Measurements from ENCODE around the gene PRICKLE2. TPM values are rescaled to one million over a fixed set of nuclear protein-coding genes. Genes with fewer than 3 reads are reported as not detected.

Gene PRICKLE2
- total RNA-seq, 1 experiment from 2014 or later, result 9.6 TPM

GRCh38 chr3:64072126-64072525 lies 153.1 kb downstream of the PRICKLE2 start:
- peaks cover 8% of the 10 kb centered on the region for H3K4me1 Mint-ChIP-seq (ENCODE audit: insufficient read depth, unreplicated experiment)
- CTCF ChIA-PET, result no interaction called here
- POLR2A ChIA-PET, result no interaction called here
- no TSS peak for BruUV-seq (replicated peaks)
- no peak for DNase-seq (ENCODE audit: unreplicated experiment)
- intact Hi-C loops (cut with micrococcal nuclease), result no loop called here
- H3K9me3 Mint-ChIP-seq (ENCODE audit: unreplicated experiment), result no peaks in the 10 kb centered on the region
- H3K27me3 Mint-ChIP-seq (ENCODE audit: insufficient read depth, unreplicated experiment), result no peaks in the 10 kb centered on the region
- no peak overlapping the region for H3K4me3 Mint-ChIP-seq (ENCODE audit: unreplicated experiment)
- no peak for TF ChIP-seq CTCF (IDR thresholded peaks at IDR 0.05; ENCODE audit: unreplicated experiment)
- H3K27ac Mint-ChIP-seq (ENCODE audit: low read depth, unreplicated experiment), result no peak overlapping the region
- H3K36me3 Mint-ChIP-seq (ENCODE audit: insufficient read depth, unreplicated experiment), result no peaks in the 10 kb centered on the region

DNA sequence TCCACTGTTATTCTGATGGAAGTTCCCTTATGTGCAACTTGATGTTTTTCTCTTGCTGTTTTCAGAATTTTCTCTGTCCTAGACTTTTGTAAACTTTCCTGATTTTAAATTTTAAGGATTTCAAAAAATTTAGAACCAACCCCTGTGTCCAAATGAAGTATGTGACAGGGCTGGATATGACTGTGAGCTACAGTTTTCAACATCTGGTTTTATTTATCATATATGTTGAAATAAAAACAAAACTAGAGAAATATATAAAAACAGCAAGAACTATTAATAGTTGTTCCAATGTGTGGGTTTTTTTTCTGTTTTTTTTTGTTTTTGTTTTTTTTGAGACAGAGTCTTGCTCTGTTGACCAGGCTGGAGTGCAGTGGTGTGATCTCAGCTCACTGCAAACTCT lies 154.6 kb downstream of the PRICKLE2 start:
- ChIA-PET POLR2A (no interaction called here), CTCF (interaction anchor here (0.5 to 0.6 kb wide), 2 partner anchors 9 to 44 kb away, joined by 3 read pairs; no protein-coding TSS in a partner anchor)
- peaks cover 8% of the 10 kb centered on the region for H3K4me1 Mint-ChIP-seq (ENCODE audit: insufficient read depth, unreplicated experiment)
- H3K36me3 Mint-ChIP-seq (ENCODE audit: insufficient read depth, unreplicated experiment), result no peaks in the 10 kb centered on the region
- H3K27me3 Mint-ChIP-seq (ENCODE audit: insufficient read depth, unreplicated experiment), result no peaks in the 10 kb centered on the region
- H3K27ac Mint-ChIP-seq (ENCODE audit: low read depth, unreplicated experiment), result no peak overlapping the region
- BruUV-seq (replicated peaks), result no TSS peak
- no peak for DNase-seq (ENCODE audit: unreplicated experiment)
- no peak overlapping the region for H3K4me3 Mint-ChIP-seq (ENCODE audit: unreplicated experiment)
- intact Hi-C loops (cut with micrococcal nuclease), result no loop called here
- no peak for TF ChIP-seq CTCF (IDR thresholded peaks at IDR 0.05; ENCODE audit: unreplicated experiment)
- no peaks in the 10 kb centered on the region for H3K9me3 Mint-ChIP-seq (ENCODE audit: unreplicated experiment)

GRCh38 chr3:64067506-64068346 lies 157.5 kb downstream of the PRICKLE2 start:
- Mint-ChIP-seq H3K27ac (ENCODE audit: low read depth, unreplicated experiment) (no peak overlapping the region), H3K4me3 (ENCODE audit: unreplicated experiment) (no peak overlapping the region), H3K9me3 (ENCODE audit: unreplicated experiment) (no peaks in the 10 kb centered on the region), H3K27me3 (ENCODE audit: insufficient read depth, unreplicated experiment) (no peaks in the 10 kb centered on the region), H3K4me1 (ENCODE audit: insufficient read depth, unreplicated experiment) (no peaks in the 10 kb centered on the region), H3K36me3 (ENCODE audit: insufficient read depth, unreplicated experiment) (no peaks in the 10 kb centered on the region)
- TF ChIP-seq CTCF (IDR thresholded peaks at IDR 0.05; ENCODE audit: unreplicated experiment), result no peak
- CTCF ChIA-PET, result no interaction called here
- POLR2A ChIA-PET, result no interaction called here
- intact Hi-C loops (cut with micrococcal nuclease), result no loop called here
- no peak for DNase-seq (ENCODE audit: unreplicated experiment)
- no TSS peak for BruUV-seq (replicated peaks)

- TF ChIP-seq CTCF (IDR thresholded peaks at IDR 0.05; ENCODE audit: unreplicated experiment), result no peak
- CTCF ChIA-PET, result no interaction called here
- Mint-ChIP-seq H3K27me3 (ENCODE audit: insufficient read depth, unreplicated experiment) (no peaks in the 10 kb centered on the region), H3K9me3 (ENCODE audit: unreplicated experiment) (no peaks in the 10 kb centered on the region), H3K4me1 (ENCODE audit: insufficient read depth, unreplicated experiment) (no peaks in the 10 kb centered on the region), H3K4me3 (ENCODE audit: unreplicated experiment) (no peak overlapping the region), H3K27ac (ENCODE audit: low read depth, unreplicated experiment) (no peak overlapping the region), H3K36me3 (ENCODE audit: insufficient read depth, unreplicated experiment) (no peaks in the 10 kb centered on the region)
- DNase-seq (ENCODE audit: unreplicated experiment), result no peak
- no TSS peak for BruUV-seq (replicated peaks)
- intact Hi-C loops (cut with micrococcal nuclease), result no loop called here
- POLR2A ChIA-PET, result no interaction called here
Measured at GRCh38 chr3:64064804-64065203, 160.5 kb downstream of the PRICKLE2 start.

All from MCF 10A (cell line).